OCI-LY1 (cell line): Measurements from ENCODE around the gene SH2D6.

Experiments
- H2AFZ ChIP-seq: fragments of 200-600 bp; sonication (generic), shearing (Covaris generic); 2 replicates; pipeline ENCODE4 v1.6.0; 2014; ENCODE audit warnings: antibody characterized with exemption, mild to moderate bottlenecking, low read length
- H3F3A ChIP-seq: fragments of 200-600 bp; sonication (generic), shearing (Covaris generic); 2 replicates; pipeline ENCODE4 v1.6.0; 2014; ENCODE audit warnings: mild to moderate bottlenecking, antibody characterized with exemption, low read length, moderate library complexity; ENCODE audit not compliant: insufficient read depth
- H3K27ac ChIP-seq: fragments of 200-600 bp; sonication (generic); 2 replicates; pipeline ENCODE4 v1.5.1; 2014; ENCODE audit warnings: low read length, mixed run types, mild to moderate bottlenecking, low read depth; ENCODE audit not compliant: poor library complexity, severe bottlenecking
- H3K27me3 ChIP-seq: fragments of 200-600 bp; sonication (generic); 2 replicates; pipeline ENCODE4 v1.6.0; 2014; ENCODE audit warnings: antibody characterized with exemption, mild to moderate bottlenecking, low read length, moderate library complexity; ENCODE audit not compliant: insufficient read depth
- H3K36me3 ChIP-seq: fragments of 200-600 bp; sonication (generic); 2 replicates; pipeline ENCODE4 v1.6.1; 2014; ENCODE audit warnings: mild to moderate bottlenecking, antibody characterized with exemption, low read length, moderate library complexity, mixed read lengths; ENCODE audit not compliant: insufficient read depth
- H3K4me1 ChIP-seq: fragments of 200-600 bp; sonication (generic); 2 replicates; pipeline ENCODE4 v1.5.1; 2014; ENCODE audit warnings: mild to moderate bottlenecking, low read length, moderate library complexity; ENCODE audit not compliant: insufficient read depth, severe bottlenecking
- H3K4me2 ChIP-seq: fragments of 200-600 bp; sonication (generic), shearing (Covaris generic); 2 replicates; pipeline ENCODE4 v1.6.1; 2014; ENCODE audit warnings: low read length
- H3K4me3 ChIP-seq: fragments of 200-600 bp; sonication (generic); 2 replicates; pipeline ENCODE4 v1.5.1; 2014; ENCODE audit warnings: low read length, low read depth, mild to moderate bottlenecking, mixed read lengths; ENCODE audit not compliant: poor library complexity, severe bottlenecking
- H3K79me2 ChIP-seq: fragments of 200-600 bp; shearing (Covaris generic); 2 replicates; pipeline ENCODE4 v1.6.1; 2016; ENCODE audit warnings: mixed run types, low read length, mixed read lengths; ENCODE audit not compliant: insufficient read depth
- H3K9ac ChIP-seq: fragments of 200-600 bp; sonication (generic), shearing (Covaris generic); 2 replicates; pipeline ENCODE4 v1.6.1; 2014; ENCODE audit warnings: mild to moderate bottlenecking, low read length, mixed read lengths
- H3K9me2 ChIP-seq: fragments of 200-600 bp; sonication (generic), shearing (Covaris generic); 2 replicates; pipeline ENCODE4 v1.6.1; 2014; ENCODE audit warnings: low read depth, mild to moderate bottlenecking, low read length, mixed read lengths
- H3K9me3 ChIP-seq: fragments of 200-600 bp; shearing (Covaris generic); 2 replicates; pipeline ENCODE4 v1.6.1; 2014; ENCODE audit warnings: low read length, mixed read lengths
- H4K20me1 ChIP-seq: fragments of 200-600 bp; sonication (generic), shearing (Covaris generic); 2 replicates; pipeline ENCODE4 v1.6.0; 2016; ENCODE audit warnings: mild to moderate bottlenecking, low read length; ENCODE audit not compliant: insufficient read depth
- EZH2 ChIP-seq: fragments of 200-600 bp; sonication (generic), shearing (Covaris generic); IDR thresholded peaks from 2 replicates; pipeline ENCODE4 v1.8.0; 2017; ENCODE audit warnings: borderline replicate concordance, mixed run types, mild to moderate bottlenecking, antibody characterized with exemption, low read length, moderate library complexity, mixed read lengths
- TF ChIP-seq, protein P1 (sequence below): fragments of 200-600 bp; sonication (generic), shearing (Covaris generic); IDR thresholded peaks from 2 replicates; pipeline ENCODE4 v1.5.1; 2017; ENCODE audit warnings: mild to moderate bottlenecking, antibody characterized with exemption, low read length, moderate library complexity, mixed read lengths

The SH2D6 gene

DNA sequence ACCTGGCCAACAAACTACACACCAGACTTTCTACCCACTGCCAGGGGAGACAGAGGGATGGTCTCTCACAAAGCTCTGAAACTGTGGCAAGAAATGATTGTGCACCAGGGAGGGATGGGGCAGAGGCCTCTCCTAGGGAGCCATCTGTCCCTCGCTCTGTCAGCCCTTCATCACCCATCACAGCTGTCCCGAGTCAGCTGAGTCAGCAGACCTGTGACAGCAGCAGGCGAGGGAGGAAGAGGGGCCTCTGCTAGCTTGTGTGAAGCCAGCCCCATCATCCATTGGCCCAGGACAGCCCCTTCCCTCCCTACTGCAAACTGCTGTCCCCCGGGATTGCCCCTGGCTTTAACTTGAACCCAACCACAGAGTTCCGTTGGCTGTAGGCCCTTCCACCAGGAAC lies 5.0 kb downstream of the SH2D6 start:
- no peaks in the 10 kb centered on the region for H3K36me3 ChIP-seq
- H4K20me1 ChIP-seq = no peaks in the 10 kb centered on the region
- TF ChIP-seq, protein P1, sequence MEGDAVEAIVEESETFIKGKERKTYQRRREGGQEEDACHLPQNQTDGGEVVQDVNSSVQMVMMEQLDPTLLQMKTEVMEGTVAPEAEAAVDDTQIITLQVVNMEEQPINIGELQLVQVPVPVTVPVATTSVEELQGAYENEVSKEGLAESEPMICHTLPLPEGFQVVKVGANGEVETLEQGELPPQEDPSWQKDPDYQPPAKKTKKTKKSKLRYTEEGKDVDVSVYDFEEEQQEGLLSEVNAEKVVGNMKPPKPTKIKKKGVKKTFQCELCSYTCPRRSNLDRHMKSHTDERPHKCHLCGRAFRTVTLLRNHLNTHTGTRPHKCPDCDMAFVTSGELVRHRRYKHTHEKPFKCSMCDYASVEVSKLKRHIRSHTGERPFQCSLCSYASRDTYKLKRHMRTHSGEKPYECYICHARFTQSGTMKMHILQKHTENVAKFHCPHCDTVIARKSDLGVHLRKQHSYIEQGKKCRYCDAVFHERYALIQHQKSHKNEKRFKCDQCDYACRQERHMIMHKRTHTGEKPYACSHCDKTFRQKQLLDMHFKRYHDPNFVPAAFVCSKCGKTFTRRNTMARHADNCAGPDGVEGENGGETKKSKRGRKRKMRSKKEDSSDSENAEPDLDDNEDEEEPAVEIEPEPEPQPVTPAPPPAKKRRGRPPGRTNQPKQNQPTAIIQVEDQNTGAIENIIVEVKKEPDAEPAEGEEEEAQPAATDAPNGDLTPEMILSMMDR = no peak
- no peak for TF ChIP-seq EZH2
- no peaks in the 10 kb centered on the region for H3K27me3 ChIP-seq
- no peak overlapping the region for H3K4me3 ChIP-seq
- no peak overlapping the region for H3K9ac ChIP-seq
- no peaks in the 10 kb centered on the region for H3F3A ChIP-seq
- peaks cover 29% of the 10 kb centered on the region for H3K4me1 ChIP-seq
- no peaks in the 10 kb centered on the region for H3K9me2 ChIP-seq
- H3K9me3 ChIP-seq = no peaks in the 10 kb centered on the region
- H3K79me2 ChIP-seq = no peaks in the 10 kb centered on the region
- H3K4me2 ChIP-seq = no peak overlapping the region
- H2AFZ ChIP-seq = no peak overlapping the region
- H3K27ac ChIP-seq = no peak overlapping the region

DNA sequence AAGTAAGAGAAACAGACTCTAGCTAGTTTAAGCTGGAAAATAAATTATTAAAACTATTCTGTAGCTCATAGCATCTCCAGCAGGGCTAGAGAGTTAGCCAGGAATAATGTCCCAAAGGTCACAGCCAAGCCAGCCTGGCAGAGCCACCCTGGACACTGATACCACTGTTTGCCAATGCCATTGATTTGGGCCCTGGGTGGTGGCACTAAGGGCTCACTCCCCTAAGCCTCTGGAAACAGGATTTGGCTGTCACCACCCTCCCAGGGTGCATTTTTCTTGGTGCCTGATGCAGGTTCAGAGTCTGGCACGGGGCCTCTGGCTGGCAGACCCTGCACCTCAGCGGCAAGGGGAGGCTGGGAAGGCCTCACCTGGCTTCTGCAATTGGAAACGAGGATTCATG lies 7.1 kb downstream of the SH2D6 start:
- Histone ChIP-seq H3K4me2 (no peak overlapping the region), H3K4me3 (no peak overlapping the region), H3K27ac (no peak overlapping the region), H2AFZ (no peak overlapping the region), H3K9ac (no peak overlapping the region), H3K79me2 (no peaks in the 10 kb centered on the region), H3K36me3 (no peaks in the 10 kb centered on the region), H3K4me1 (peaks cover 9% of the 10 kb centered on the region), H3K27me3 (no peaks in the 10 kb centered on the region), H4K20me1 (no peaks in the 10 kb centered on the region), H3F3A (no peaks in the 10 kb centered on the region), H3K9me3 (no peaks in the 10 kb centered on the region), H3K9me2 (no peaks in the 10 kb centered on the region)
- TF ChIP-seq, protein P1 = no peak

DNA sequence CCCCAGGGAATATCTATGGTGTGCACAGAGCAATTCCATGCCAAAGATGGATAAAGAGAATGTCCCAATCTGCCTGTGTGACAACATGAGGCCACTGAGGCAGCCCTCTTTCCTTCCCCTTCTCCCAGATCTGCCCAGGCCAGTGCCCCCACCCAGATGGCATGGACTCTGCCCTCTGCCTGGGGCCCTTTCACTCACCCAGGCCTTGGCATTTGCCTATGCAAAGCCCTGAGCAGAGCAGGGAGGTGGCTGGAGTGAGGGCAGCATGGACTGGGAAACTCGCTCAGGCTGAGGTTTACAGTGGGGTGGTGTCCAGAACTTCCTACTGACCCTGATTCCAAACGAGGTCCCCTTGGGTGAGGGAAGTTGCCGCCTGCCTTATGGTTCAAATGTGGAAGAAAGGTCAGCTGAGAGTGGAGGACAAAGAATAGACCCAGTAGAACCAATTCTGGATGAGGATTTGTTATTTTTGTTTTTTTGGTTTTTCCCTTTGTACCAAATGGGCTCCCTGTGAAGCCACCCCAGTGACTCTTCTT lies 8.9 kb downstream of the SH2D6 start:
- Histone ChIP-seq H3K27me3 (no peaks in the 10 kb centered on the region), H3K36me3 (no peaks in the 10 kb centered on the region), H3K9me2 (no peaks in the 10 kb centered on the region), H3K4me3 (no peak overlapping the region), H3F3A (no peaks in the 10 kb centered on the region), H2AFZ (no peak overlapping the region), H3K27ac (no peak overlapping the region), H3K79me2 (no peaks in the 10 kb centered on the region), H4K20me1 (no peaks in the 10 kb centered on the region), H3K9me3 (no peaks in the 10 kb centered on the region), H3K9ac (no peak overlapping the region), H3K4me2 (no peak overlapping the region), H3K4me1 (peaks cover 5% of the 10 kb centered on the region)
- TF ChIP-seq, protein P1 = no peak
- no peak for TF ChIP-seq EZH2
